Myocyte (in vitro differentiated cells): ENCODE measurements around the gene KRTAP10-2. TPM values are rescaled to one million over a fixed set of nuclear protein-coding genes. Genes with fewer than 3 reads are reported as not detected.
"Not testable (repeated sequence)": the region's sequence is repeated elsewhere in the genome, so short reads cannot be mapped to it uniquely, and the experiment has no call there.

Source experiments
- DNase-seq: peaks from one replicate; pipeline ENCODE4 v3.0.0-alpha.2; 2012; ENCODE audit warnings: low read depth
- total RNA-seq: library from RNA; depleted of rRNA; stranded (reverse); fragments of >200 nt; gene quantifications from 2 replicates; pipeline ENCODE4 v1.2.3, GENCODE V29; 2014

The KRTAP10-2 gene
- total RNA-seq, 1 donor from 2014 or later, result not detected

- DNase-seq, result no peak
These were observed 31.9 kb upstream of the KRTAP10-2 start for GRCh38 chr21:44583089-44583799.

DNA sequence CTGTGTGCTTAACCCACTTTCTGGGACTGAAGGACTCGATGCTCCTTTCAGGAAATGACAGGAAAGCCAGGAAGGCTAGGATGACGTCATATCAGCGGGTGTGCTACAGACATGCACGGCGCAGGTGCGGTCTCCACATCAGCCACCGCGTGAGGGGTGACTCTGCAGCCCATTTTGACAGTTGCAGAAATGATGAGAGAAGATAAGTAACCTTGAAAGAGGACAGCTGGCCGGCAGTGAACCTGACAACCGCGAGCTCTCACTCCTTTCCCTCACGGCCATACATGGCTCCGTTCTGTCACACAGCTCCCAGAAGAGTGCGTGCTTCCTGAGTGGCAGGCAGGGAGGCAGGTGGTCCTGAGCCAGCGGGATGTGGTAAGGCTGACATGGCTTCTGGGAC, 30.8 kb upstream of the KRTAP10-2 start:
- no peak for DNase-seq

- DNase-seq, result no peak
These were observed 29.9 kb upstream of the KRTAP10-2 start for GRCh38 chr21:44581158-44581557.

GRCh38 chr21:44580231-44580821, 29.0 kb upstream of the KRTAP10-2 start, which contains the start of gene KRTAP10-5:
KRTAP10-5 (minus strand) TSS chr21:44580604; CDS start chr21:44580578, 26 bp downstream.
- DNase-seq, result not testable (repeated sequence)

DNA sequence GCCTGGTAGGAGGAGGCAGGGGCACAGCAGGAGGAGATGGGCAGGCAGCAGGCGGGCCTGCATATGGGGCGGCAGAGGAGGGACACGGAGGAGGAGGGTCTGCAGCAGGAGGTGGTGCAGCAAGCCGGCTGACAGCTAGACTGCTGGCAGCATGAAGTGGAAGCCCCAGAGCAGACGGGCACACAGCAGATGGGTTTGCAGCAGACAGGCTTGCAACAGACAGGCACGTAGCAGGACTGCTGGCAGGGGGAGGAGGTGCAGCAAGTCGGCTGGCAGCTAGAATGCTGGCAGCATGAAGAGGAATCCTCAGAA, 28.5 kb upstream of the KRTAP10-2 start:
- no peak for DNase-seq

DNA sequence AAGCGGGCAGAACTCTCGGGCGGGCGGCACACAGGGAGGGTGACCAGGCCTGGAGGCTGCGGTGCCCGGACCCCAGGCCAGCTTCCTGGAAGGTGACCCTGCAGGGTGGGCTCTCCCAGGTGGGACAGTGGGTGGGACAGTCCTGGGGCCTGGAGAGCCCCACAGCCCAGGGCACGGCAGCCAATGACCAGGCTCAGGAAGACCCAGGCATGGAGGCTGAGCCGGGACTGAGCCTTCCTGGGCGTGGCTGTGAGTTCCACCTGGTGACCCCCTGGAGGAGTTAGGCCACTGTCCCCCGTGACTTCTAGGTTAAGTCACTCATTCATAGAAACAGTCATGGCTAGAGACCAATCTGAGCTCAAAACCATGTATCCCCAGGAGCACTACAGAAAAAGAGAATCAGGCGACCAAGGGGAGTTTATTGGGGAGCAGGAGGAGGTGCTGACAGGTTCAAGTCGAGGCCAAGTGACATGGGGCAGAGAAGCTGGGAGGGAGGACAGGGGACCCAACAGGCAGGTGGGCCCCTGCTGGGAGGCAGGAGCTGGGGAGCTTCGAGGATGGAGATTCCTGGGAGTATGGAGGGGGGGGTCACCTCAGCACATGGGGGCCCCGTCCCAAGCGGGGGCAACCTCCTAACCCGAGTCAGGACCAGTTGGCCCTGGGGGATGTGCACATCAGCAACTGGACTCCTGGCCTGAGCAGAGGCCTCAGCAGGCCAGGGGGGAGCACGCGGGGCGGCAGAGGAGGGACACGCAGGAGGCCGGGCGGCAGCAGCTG, 27.9 kb upstream of the KRTAP10-2 start:
- no peak for DNase-seq

- DNase-seq, result no peak
These were observed 27.2 kb upstream of the KRTAP10-2 start for GRCh38 chr21:44578371-44579055.

- DNase-seq, result no peak
These were observed 24.7 kb upstream of the KRTAP10-2 start for GRCh38 chr21:44576025-44576420.

DNA sequence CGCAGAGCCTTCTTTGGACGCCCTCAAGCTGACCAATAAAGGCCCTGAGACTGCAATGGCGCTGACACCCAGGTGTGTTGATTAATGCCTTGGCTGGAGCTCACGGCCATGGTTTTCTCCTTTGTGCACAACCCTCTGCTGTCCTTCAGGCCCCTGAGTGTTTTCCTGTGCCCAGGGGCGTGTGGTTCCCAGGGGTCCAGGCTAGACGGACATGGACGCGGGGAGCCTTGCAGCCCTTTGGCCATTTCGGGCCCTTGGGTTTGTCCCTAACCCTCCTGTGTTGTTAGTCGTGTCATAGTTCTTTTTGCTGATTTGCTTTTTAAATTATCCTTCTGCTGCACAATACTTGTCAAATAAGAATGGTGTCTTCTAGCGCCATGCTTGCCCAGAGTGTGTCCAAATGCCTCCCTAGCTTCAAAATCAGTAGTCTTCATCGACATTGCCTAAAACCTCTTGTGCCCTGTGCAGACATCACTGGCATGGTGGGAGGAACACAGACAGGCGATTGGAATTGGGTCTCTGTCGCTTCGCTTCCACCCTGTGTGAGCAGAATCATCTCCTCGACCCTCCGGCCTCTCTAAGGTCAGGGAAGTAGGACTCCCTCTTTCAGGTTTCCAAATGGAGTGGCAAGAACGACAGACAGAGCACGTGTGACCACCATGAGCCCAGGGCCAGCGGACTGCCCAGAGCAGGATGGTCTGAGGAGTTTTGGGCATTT, 24.2 kb upstream of the KRTAP10-2 start:
- DNase-seq, result no peak

DNA sequence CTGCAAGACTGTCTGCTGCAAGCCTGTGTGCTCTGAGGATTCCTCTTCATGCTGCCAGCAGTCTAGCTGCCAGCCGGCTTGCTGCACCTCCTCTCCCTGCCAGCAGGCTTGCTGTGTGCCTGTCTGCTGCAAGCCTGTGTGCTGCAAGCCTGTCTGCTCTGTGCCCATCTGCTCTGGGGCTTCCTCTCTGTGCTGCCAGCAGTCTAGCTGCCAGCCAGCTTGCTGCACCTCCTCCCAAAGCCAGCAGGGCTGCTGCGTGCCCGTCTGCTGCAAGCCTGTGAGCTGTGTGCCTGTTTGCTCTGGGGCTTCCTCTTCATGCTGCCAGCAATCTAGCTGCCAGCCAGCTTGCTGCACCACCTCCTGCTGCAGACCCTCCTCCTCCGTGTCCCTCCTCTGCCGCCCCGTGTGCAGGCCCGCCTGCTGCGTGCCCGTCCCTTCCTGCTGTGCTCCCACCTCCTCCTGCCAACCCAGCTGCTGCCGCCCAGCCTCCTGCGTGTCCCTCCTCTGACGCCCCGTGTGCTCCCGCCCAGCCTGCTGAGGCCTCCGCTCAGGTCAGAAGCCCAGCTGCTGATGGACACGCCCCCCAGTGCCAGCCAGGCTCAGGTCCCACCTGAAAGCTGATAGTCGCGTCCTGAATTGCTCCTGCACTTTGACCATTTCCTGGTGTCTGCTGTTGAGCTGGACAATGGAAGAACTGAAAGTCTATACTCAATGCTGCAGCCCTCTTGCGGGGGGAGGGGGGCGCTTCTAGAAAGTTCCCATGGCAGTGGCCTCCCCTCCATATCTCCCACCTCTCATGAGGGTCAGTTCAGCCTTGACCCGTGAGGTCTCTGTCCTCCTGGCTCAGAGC, 23.4 kb upstream of the KRTAP10-2 start:
- DNase-seq, result no peak

DNA sequence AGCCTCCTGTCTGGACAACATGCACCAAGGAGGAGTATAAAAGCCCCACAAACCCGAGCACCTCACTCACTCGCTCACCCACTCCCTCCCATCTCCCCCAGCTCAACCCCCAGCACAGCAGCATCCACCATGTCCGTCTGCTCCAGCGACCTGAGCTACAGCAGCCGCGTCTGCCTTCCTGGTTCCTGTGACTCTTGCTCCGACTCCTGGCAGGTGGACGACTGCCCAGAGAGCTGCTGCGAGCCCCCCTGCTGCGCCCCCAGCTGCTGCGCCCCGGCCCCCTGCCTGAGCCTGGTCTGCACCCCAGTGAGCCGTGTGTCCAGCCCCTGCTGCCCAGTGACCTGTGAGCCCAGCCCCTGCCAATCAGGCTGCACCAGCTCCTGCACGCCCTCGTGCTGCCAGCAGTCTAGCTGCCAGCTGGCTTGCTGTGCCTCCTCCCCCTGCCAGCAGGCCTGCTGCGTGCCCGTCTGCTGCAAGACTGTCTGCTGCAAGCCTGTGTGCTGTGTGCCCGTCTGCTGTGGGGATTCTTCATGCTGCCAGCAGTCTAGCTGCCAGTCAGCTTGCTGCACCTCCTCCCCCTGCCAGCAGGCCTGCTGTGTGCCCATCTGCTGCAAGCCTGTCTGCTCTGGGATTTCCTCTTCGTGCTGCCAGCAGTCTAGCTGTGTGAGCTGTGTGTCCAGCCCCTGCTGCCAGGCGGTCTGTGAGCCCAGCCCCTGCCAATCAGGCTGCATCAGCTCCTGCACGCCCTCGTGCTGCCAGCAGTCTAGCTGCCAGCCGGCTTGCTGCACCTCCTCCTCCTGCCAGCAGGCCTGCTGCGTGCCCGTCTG, 22.5 kb upstream of the KRTAP10-2 start, which contains the start of gene KRTAP10-4:
TSS of gene KRTAP10-4 (plus strand) at position 100 of the 827 bp plus-strand sequence. CDS start at position 130, 30 bp downstream.
- DNase-seq, result not testable (repeated sequence)

DNA sequence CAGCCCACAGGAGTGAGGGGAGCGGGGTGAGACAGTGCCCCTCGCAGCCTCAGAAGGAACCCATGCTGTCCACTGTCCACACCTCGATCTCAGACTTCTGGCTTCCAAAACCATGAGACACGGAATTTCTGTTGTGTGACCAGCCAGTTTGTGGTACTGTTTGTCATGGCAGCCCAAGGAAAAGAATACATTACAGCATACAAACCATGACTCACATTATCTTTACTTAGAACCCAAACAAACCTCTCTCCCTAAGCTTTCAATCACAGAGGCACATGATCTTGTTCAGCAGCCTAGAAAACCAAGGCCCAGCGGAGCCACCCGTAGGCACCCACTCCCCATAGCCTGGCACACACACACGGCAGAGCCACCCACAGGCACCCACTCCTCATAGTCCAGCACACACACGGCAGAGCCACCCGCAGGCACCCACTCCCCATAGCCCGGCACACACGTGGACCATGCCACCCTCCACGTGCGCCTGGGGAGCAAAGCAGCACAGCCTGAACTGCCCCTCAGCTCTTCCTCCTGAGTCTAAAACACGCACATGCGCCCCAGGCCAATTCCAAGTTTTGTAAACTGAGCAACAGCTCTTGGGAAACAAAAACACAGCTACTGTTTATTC, 21.8 kb upstream of the KRTAP10-2 start:
- no peak for DNase-seq

- DNase-seq, result no peak
These were observed 20.8 kb upstream of the KRTAP10-2 start for GRCh38 chr21:44571844-44572782.

DNA sequence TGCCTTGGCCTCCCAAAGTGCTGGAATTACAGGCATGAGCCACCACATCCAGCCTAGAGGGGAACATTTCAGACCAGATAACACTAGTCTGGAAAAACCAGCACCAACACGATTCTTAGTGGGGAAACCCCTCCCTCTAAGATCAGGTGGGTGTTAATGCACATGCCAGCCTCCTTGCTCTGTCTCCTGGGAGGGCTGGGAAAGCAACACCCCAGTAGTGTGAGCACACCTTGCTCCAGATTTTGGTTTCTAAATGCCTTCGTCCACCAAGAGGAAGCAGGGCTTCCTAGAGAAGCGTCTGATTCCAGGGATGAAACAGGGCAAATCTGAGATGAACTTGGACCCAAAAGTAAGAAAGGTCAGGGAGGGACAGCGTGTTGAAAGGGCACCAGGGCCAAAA, 20.0 kb upstream of the KRTAP10-2 start:
- DNase-seq, result no peak

GRCh38 chr21:44569861-44570517, 18.7 kb upstream of the KRTAP10-2 start:
- no peak for DNase-seq

DNA sequence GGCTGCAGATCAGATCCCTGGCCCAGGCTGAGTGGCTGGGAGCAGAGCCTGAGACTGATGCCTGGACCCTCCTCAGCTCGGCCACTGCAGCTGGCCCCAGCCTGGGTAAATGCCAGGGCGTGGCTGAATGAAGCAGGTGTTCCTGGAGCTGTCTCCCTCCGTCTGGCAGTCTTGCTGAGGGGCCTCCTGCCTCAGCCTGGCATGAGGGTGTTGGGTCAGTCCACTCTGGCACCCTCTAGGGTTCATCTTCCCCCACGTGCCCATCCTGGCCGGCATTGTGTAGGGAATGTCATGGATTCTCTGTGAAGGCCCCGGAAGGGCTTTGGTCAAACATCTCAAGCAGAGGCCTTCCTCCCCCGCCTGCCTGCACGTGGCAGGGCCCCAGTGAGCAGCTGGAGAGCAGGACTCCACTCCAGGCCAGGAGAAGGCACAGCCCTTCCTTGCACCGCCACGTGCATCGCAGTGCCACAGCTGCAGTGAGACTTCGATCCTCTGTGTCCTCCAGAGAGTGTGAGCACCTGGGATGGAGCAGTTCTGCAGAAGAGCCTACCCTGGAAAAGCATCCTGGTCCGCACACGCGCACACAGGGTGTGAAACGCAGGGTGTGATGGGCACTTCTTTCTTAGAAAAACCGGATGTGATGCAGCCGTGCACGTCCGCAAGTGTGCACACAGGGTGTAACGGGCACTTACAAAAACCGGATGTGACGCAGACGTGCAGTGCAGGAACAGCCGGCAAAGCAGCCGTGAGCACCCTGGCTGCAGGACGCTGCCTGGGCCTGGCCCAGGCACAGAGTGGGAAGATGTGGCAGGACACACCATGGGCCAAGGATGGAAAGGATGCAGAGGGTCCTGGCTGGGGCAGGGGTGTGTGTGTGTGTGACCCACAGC, 17.6 kb upstream of the KRTAP10-2 start:
- no peak for DNase-seq
